HCT116 (cell line): ENCODE data around the gene MTG2. TPM values are rescaled to one million over a fixed set of nuclear protein-coding genes. Genes with fewer than 3 reads are reported as not detected.

Experiments used
- ATAC-seq: fragments of 200-7000 bp; cut with Tn5 transposase; 2 replicates; pipeline ENCODE4 v1.9.1; 2020; ENCODE audit warnings: mild to moderate bottlenecking, moderate library complexity
- BruUV-seq: library from RNA; stranded (reverse); fragments of 400-500 nt; replicated peaks from 2 replicates; lab custom pipeline; 2021; lab: Mats Ljungman, UMichigan
- CTCF ChIA-PET: fragments of 300-600 bp; sonication (Branson Sonifier 250); formaldehyde crosslinking; loops from one replicate; lab custom pipeline; 2021; ENCODE audit warnings: antibody characterized with exemption; lab: Charles Lee
- POLR2A ChIA-PET: fragments of 300-600, 350-600 bp; sonication (Branson Sonifier 250); formaldehyde crosslinking; loops from one replicate; lab custom pipeline; 2021; ENCODE audit warnings: antibody characterized with exemption; lab: Charles Lee
- RAD21 ChIA-PET, 2 experiments: fragments of 300-600 bp; sonication (Branson Sonifier 250); formaldehyde crosslinking; loops; one replicate each; lab custom pipeline; 2023; ENCODE audit warnings: low total read pairs in 2 of 2; ENCODE audit not compliant: uncharacterized antibody in 2 of 2, unreplicated experiment in 2 of 2, low non-redundant PET in 1 of 2; lab: Charles Lee
- DNase-seq: peaks from one replicate; pipeline ENCODE4 v3.0.0-alpha.2; 2010; ENCODE audit warnings: low read depth, low spot score
- H2AFZ ChIP-seq: fragments of 200-600 bp; shearing (Covaris generic), sonication (generic); 2 replicates; pipeline ENCODE4 v1.6.1; 2017; ENCODE audit warnings: low read depth, mixed run types, mixed read lengths, antibody characterized with exemption, low read length; ENCODE audit not compliant: poor library complexity, severe bottlenecking
- H3K27ac ChIP-seq: 2 replicates; pipeline ENCODE4 v1.5.1; 2012; ENCODE audit warnings: low read depth, low read length
- H3K27me3 ChIP-seq: fragments of 200-600 bp; sonication (generic); 2 replicates; pipeline ENCODE4 v1.6.1; 2016; ENCODE audit warnings: mixed run types, low read length, mixed read lengths; ENCODE audit not compliant: insufficient read depth
- H3K36me3 ChIP-seq, 2 experiments: fragments of 200-500 bp in 1 of 2; fragments of 200-600 bp in 1 of 2; sonication (Bioruptor generic) in 1 of 2; sonication (generic) in 1 of 2; 2 replicates each; pipeline versions ENCODE4 v1.5.1 to v1.6.1; 2014 to 2016; ENCODE audit warnings: low read length in 2 of 2, inconsistent platforms in 1 of 2, mixed read lengths in 1 of 2, mixed run types in 1 of 2; ENCODE audit not compliant: insufficient read depth in 2 of 2, control insufficient read depth in 1 of 2
- H3K4me1 ChIP-seq, 2 experiments: fragments of 200-600 bp in 1 of 2; sonication (generic) in 1 of 2; 2 replicates each; pipeline versions ENCODE4 v1.5.1 to v1.6.1; 2012 to 2017; ENCODE audit warnings: low read length in 2 of 2, inconsistent platforms in 1 of 2, mild to moderate bottlenecking in 1 of 2, mixed read lengths in 1 of 2, mixed run types in 1 of 2, moderate library complexity in 1 of 2; ENCODE audit not compliant: insufficient read depth in 2 of 2, control insufficient read depth in 1 of 2
- H3K4me2 ChIP-seq: fragments of 200-600 bp; sonication (generic); 2 replicates; pipeline ENCODE4 v1.6.1; 2017; ENCODE audit warnings: mixed run types, low read length, mixed read lengths
- H3K4me3 ChIP-seq, 2 experiments: fragments of 200-600 bp in 1 of 2; sonication (generic) in 1 of 2; replicated peaks in 1 of 2; 2 replicates each; pipeline ENCODE4 v1.5.1; 2011 to 2016; ENCODE audit warnings: low read length in 2 of 2, control low read depth in 1 of 2, low read depth in 1 of 2, mild to moderate bottlenecking in 1 of 2, mixed read lengths in 1 of 2, mixed run types in 1 of 2
- H3K79me2 ChIP-seq: fragments of 200-600 bp; sonication (generic); 2 replicates; pipeline ENCODE4 v1.6.1; 2017; ENCODE audit warnings: mild to moderate bottlenecking, mixed run types, low read length, moderate library complexity, mixed read lengths; ENCODE audit not compliant: insufficient read depth
- H3K9ac ChIP-seq: fragments of 200-600 bp; sonication (generic); 2 replicates; pipeline ENCODE4 v1.6.1; 2016; ENCODE audit warnings: low read length, mixed read lengths
- H3K9me2 ChIP-seq: fragments of 200-600 bp; sonication (generic), shearing (Covaris generic); 2 replicates; pipeline ENCODE4 v1.6.1; 2017; ENCODE audit warnings: mixed run types, mild to moderate bottlenecking, moderate library complexity; ENCODE audit not compliant: insufficient read depth
- H3K9me3 ChIP-seq, 2 experiments: fragments of 200-500 bp in 1 of 2; fragments of 200-600 bp in 1 of 2; sonication (Bioruptor generic) in 1 of 2; sonication (generic) in 1 of 2; 2 replicates each; pipeline ENCODE4 v1.6.1; 2014 to 2017; ENCODE audit warnings: low read length in 2 of 2, mixed read lengths in 2 of 2, inconsistent platforms in 1 of 2, low read depth in 1 of 2, mild to moderate bottlenecking in 1 of 2, mixed run types in 1 of 2, moderate library complexity in 1 of 2; ENCODE audit not compliant: control insufficient read depth in 1 of 2, insufficient read depth in 1 of 2
- H4K20me1 ChIP-seq: fragments of 200-600 bp; sonication (generic), shearing (Covaris generic); 2 replicates; pipeline ENCODE4 v1.6.1; 2017; ENCODE audit warnings: mixed run types, mild to moderate bottlenecking, moderate library complexity; ENCODE audit not compliant: insufficient read depth
- CEBPB ChIP-seq: IDR thresholded peaks from 2 replicates; pipeline ENCODE4 v1.6.1; 2012; ENCODE audit warnings: low read depth
- EZH2 ChIP-seq: fragments of 200-600 bp; sonication (generic); IDR thresholded peaks from 2 replicates; pipeline ENCODE4 v1.6.1; 2017; ENCODE audit warnings: antibody characterized with exemption, mixed run types
- EZH2phosphoT487 ChIP-seq: fragments of 200-600 bp; IDR thresholded peaks from 2 replicates; pipeline ENCODE4 v1.6.1; 2018; ENCODE audit warnings: antibody characterized with exemption, borderline replicate concordance
- JUND ChIP-seq: IDR thresholded peaks from 2 replicates; pipeline ENCODE4 v1.6.1; 2012
- POLR2AphosphoS5 ChIP-seq: IDR thresholded peaks from 2 replicates; pipeline ENCODE4 v1.6.1; 2011; ENCODE audit warnings: mild to moderate bottlenecking, low read depth, low read length, moderate library complexity
- TCF7L2 ChIP-seq: IDR thresholded peaks from 2 replicates; pipeline ENCODE4 v1.7.0; 2011; ENCODE audit warnings: borderline replicate concordance, inconsistent platforms; ENCODE audit not compliant: insufficient read depth, insufficient read length; ENCODE audit errors: extremely low read depth
- intact Hi-C: fragments of 100-400 bp; cut with micrococcal nuclease; formaldehyde crosslinking; loops from 2 replicates; pipeline ENCODE4 v1.10.0; 2022
- total RNA-seq: library from RNA; stranded (reverse); gene quantifications from one replicate; pipeline ENCODE4 v1.2.1, GENCODE V29; 2021; ENCODE audit not compliant: unreplicated experiment
- TF ChIP-seq, protein P1 (sequence below): IDR thresholded peaks from 2 replicates; pipeline ENCODE4 v1.6.1; 2012; ENCODE audit warnings: low read depth

The MTG2 gene
- total RNA-seq, 1 experiment from 2014 or later, result 43.3 TPM

DNA sequence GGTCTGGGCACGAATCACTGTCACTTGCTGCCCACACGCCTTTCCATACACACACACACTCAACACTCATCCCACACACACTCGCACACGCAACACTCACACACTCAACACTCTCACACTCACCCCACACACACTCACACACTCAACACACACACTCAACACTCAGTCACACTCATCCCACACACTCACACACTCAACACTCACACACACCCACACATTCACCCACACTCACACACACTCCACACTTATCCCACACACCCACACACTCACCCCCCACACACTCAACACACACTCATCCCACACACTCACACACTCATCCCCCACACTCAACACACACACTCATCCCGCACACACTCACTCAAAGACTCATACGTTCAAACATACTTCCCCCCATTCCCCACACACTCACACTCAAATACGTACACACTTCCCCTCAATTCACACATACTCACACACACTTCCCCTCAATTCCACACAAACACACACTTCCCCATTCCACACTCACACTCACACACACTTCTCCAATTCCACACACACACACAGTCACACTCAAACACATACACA is 46.2 kb downstream of the MTG2 start:
- Histone ChIP-seq H3K9me2 (no peaks in the 10 kb centered on the region), H4K20me1 (no peaks in the 10 kb centered on the region), H3K27me3 (peaks cover 16% of the 10 kb centered on the region; the same call in 1 of the 2 replicates), H3K9ac (no peak overlapping the region), H3K4me1 (peaks cover 0 to 18% of the 10 kb centered on the region in 2 experiments; a peak in 2 of 4 replicates), H3K27ac (no peak overlapping the region), H2AFZ (no peak overlapping the region), H3K36me3 (no peaks in the 10 kb centered on the region), H3K9me3 (no peaks in the 10 kb centered on the region), H3K4me2 (no peak overlapping the region), H3K4me3 (no peak overlapping the region), H3K79me2 (no peaks in the 10 kb centered on the region)
- intact Hi-C loops, result no loop called here
- ChIA-PET CTCF (no interaction called here), POLR2A (no interaction called here), RAD21 (no interaction called here)
- no peak for TF ChIP-seq TCF7L2
- TF ChIP-seq, protein P1, sequence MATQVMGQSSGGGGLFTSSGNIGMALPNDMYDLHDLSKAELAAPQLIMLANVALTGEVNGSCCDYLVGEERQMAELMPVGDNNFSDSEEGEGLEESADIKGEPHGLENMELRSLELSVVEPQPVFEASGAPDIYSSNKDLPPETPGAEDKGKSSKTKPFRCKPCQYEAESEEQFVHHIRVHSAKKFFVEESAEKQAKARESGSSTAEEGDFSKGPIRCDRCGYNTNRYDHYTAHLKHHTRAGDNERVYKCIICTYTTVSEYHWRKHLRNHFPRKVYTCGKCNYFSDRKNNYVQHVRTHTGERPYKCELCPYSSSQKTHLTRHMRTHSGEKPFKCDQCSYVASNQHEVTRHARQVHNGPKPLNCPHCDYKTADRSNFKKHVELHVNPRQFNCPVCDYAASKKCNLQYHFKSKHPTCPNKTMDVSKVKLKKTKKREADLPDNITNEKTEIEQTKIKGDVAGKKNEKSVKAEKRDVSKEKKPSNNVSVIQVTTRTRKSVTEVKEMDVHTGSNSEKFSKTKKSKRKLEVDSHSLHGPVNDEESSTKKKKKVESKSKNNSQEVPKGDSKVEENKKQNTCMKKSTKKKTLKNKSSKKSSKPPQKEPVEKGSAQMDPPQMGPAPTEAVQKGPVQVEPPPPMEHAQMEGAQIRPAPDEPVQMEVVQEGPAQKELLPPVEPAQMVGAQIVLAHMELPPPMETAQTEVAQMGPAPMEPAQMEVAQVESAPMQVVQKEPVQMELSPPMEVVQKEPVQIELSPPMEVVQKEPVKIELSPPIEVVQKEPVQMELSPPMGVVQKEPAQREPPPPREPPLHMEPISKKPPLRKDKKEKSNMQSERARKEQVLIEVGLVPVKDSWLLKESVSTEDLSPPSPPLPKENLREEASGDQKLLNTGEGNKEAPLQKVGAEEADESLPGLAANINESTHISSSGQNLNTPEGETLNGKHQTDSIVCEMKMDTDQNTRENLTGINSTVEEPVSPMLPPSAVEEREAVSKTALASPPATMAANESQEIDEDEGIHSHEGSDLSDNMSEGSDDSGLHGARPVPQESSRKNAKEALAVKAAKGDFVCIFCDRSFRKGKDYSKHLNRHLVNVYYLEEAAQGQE, result no peak
- no peak for TF ChIP-seq JUND
- no peak for TF ChIP-seq EZH2
- TF ChIP-seq EZH2phosphoT487, result no peak
- no peak for TF ChIP-seq POLR2AphosphoS5
- TF ChIP-seq CEBPB, result no peak
- BruUV-seq, result no TSS peak
- DNase-seq (no peak), ATAC-seq (no peak)
